ENCODE measurements around the gene DUSP9.
"Not testable (repeated sequence)": the region's sequence is repeated elsewhere in the genome, so short reads cannot be mapped to it uniquely, and the experiment has no call there.

Gene DUSP9

DNA sequence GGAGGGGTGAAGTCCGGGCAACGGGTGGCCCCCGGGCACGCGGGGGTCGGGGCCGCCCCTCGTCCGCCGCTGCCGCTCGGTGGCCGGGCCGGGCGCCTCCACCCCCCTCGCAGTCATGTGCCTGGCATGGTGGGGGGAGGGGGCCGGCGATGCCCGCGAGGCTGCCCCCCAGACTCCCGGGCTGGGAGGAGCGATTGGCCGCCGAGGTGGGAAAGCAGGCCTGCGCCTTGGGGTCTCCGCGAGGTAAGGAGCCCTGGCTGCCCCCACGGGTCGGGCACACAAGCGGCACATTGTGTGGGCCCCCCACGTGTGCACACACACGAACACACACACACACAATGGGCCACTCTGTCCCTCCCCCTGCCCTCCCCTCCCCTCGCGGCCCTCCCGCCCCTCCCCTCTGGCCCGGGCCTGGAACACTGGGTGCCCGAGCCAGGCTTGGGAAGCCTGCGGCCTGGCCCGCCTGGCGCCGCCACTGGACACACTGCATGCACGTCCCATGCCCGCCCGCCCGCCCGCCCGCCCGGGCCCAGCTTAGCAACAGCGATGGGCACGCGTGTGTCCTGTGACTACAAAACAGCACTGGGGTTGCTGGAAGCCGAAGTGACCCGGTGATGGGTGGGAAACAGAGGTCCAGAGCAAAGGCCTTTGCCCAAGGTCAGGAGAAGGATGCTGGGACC lies 42.0 kb downstream of the DUSP9 start:
- no peak for TF ChIP-seq CTCF (IDR thresholded peaks at IDR 0.05; ENCODE audit: low read depth, low read length)
- peak; percentile 12 to 44 for DNase-seq (ENCODE audit: low read depth in 2 of 2)
- peak overlapping the region; percentile 41 to 52 for H3K4me3 ChIP-seq (replicated peaks in 1 of 2; ENCODE audit: low read depth in 2 of 2, low read length in 2 of 2)

DNA sequence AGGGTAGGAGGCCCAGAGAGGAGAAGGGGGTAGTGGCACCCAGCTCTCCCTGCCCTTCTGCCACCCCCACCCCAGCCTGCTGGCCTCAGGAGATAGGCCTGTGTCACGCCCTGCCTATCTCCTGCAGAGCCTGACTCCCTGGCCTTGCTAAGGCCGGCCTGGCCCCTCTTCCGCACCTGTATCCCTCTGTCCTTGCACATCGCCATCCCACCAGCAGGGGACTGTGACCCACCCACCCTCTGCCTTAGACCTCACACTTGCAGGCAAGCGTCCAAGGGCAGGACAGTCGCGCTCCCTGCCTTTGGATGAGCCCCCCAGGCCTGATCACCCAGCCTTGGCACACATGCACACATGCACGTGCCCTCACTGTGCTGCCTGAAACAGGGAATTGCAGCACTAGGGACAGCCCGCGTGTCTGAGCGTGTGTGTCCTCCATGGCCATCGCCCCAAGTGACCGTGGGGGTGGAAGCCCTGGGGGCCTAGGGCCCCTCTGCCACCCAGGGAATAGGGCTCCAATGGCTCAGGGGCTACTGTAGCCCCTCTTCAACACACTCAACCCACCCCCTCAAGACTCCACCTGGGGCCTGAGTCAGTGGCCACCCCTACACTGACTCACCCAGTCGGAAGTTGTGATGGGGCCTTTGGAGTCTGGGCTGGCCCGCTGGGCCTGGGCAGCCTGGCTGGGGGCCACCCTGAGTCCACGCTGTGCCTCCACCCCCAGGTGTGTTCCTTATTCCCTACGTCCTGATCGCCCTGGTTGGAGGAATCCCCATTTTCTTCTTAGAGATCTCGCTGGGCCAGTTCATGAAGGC lies 42.9 kb downstream of the DUSP9 start:
- peak overlapping the region; percentile 19 to 41 for H3K4me3 ChIP-seq (replicated peaks in 1 of 2; ENCODE audit: low read depth in 2 of 2, low read length in 2 of 2)
- peak in 1 of 2 donors; percentile 16 for DNase-seq (ENCODE audit: low read depth in 2 of 2)
- peak; percentile 2 for TF ChIP-seq CTCF (IDR thresholded peaks at IDR 0.05; ENCODE audit: low read depth, low read length)

DNA sequence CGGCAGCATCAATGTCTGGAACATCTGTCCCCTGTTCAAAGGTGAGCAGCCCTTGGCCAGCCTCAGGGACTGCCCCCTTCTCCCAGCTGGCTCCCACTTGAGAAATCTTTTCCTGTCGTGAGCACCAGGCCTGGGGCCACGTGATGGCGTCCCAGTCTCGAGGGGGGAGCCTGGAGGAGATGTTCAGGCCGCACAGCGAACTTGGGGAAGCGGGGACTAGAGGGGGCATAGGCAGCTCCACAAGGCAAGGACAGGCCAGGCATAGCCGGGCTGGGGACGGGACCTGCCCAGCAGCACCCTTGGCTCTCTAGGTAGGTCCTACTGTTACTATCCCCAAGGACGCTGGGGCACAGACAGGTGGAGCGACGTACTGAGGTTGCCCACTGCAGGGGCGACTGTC lies 43.5 kb downstream of the DUSP9 start:
- no peak for DNase-seq (ENCODE audit: low read depth in 2 of 2)
- no peak for TF ChIP-seq CTCF (IDR thresholded peaks at IDR 0.05; ENCODE audit: low read depth, low read length)
- H3K4me3 ChIP-seq (replicated peaks in 1 of 2; ENCODE audit: low read depth in 2 of 2, low read length in 2 of 2), result no peak overlapping the region

DNA sequence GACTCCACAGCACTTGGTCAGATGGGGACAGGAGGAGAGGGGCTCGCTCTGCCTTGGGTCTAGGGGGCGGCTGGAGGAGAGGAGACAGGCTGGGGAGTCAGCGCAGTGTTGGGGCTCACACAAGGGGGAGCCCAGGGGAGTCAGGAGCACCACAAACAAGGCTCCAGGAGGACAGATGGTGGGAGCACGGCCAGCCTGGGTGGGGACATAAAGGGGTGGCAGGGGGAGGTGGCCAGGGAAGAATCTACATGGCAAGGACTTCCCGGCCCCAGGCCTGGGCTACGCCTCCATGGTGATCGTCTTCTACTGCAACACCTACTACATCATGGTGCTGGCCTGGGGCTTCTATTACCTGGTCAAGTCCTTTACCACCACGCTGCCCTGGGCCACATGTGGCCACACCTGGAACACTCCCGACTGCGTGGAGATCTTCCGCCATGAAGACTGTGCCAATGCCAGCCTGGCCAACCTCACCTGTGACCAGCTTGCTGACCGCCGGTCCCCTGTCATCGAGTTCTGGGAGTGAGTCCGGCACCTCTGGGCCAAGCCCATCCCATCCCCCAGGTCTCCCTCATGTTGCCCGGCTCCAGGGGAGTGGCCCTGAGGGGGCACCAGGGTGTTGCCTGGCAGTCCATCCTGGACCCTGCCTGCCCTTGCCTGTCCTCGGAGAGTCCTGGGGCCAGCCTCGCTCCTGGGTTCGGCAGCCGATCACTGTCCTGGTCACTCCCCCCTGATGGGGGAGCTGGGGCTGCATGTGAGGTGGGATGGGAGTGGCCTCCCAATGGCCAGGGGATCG lies 44.2 kb downstream of the DUSP9 start:
- H3K4me3 ChIP-seq (replicated peaks in 1 of 2; ENCODE audit: low read depth in 2 of 2, low read length in 2 of 2); DNase-seq (ENCODE audit: low read depth in 2 of 2): not testable (repeated sequence)

GRCh38 chrX:153692003-153692402 lies 45.0 kb downstream of the DUSP9 start:
- H3K4me3 ChIP-seq (replicated peaks in 1 of 2; ENCODE audit: low read depth in 2 of 2, low read length in 2 of 2), result no peak overlapping the region
- no peak for TF ChIP-seq CTCF (IDR thresholded peaks at IDR 0.05; ENCODE audit: low read depth, low read length)
- no peak for DNase-seq (ENCODE audit: low read depth in 2 of 2)

GRCh38 chrX:153692611-153693156 lies 45.7 kb downstream of the DUSP9 start:
- no peak for TF ChIP-seq CTCF (IDR thresholded peaks at IDR 0.05; ENCODE audit: low read depth, low read length)
- DNase-seq (ENCODE audit: low read depth in 2 of 2), result no peak
- no peak overlapping the region for H3K4me3 ChIP-seq (replicated peaks in 1 of 2; ENCODE audit: low read depth in 2 of 2, low read length in 2 of 2)
